HEK293 (cell line): Measurements from ENCODE around the gene CNKSR3.
A peak's percentile ranks its signal among the peaks of the same experiment; 100 is the strongest.

Experiments used
- KLF9 ChIP-seq: fragments of 450-650 bp; formaldehyde crosslinking; IDR thresholded peaks from 2 replicates; pipeline ENCODE4 v1.5.1; 2016; ENCODE audit warnings: missing biosample characterization, missing genetic modification characterization, low read depth
- SP2 ChIP-seq: fragments of 450-650 bp; formaldehyde crosslinking; IDR thresholded peaks from 2 replicates; pipeline ENCODE4 v1.5.1; 2016; ENCODE audit warnings: missing biosample characterization, missing genetic modification characterization
- YY1 ChIP-seq: fragments of 450-650 bp; formaldehyde crosslinking; IDR thresholded peaks from 2 replicates; pipeline ENCODE4 v1.5.1; 2018; ENCODE audit warnings: missing biosample characterization, missing genetic modification characterization
- ZNF133 ChIP-seq: fragments of 450-650 bp; formaldehyde crosslinking; IDR thresholded peaks from 2 replicates; pipeline ENCODE4 v1.5.1; 2016; ENCODE audit warnings: missing biosample characterization, missing genetic modification characterization
- ZNF404 ChIP-seq: fragments of 450-650 bp; formaldehyde crosslinking; IDR thresholded peaks from 2 replicates; pipeline ENCODE4 v1.5.1; 2017; ENCODE audit warnings: missing biosample characterization, missing genetic modification characterization
- ZNF830 ChIP-seq: fragments of 450-650 bp; IDR thresholded peaks from 2 replicates; pipeline ENCODE4 v1.5.0; 2018; ENCODE audit warnings: missing biosample characterization, missing genetic modification characterization, low read depth, mild to moderate bottlenecking, moderate library complexity
- ZXDB ChIP-seq: fragments of 450-650 bp; formaldehyde crosslinking; IDR thresholded peaks from 2 replicates; pipeline ENCODE4 v1.5.1; 2016; ENCODE audit warnings: missing biosample characterization, missing genetic modification characterization
- TF ChIP-seq, protein P1 (sequence below): fragments of 450-650 bp; formaldehyde crosslinking; IDR thresholded peaks from 2 replicates; pipeline ENCODE4 v1.5.1; 2016; ENCODE audit warnings: missing biosample characterization, missing genetic modification characterization
- TF ChIP-seq, protein P2 (sequence below): fragments of 450-650 bp; formaldehyde crosslinking; IDR thresholded peaks from 2 replicates; pipeline ENCODE4 v1.5.1; 2016; ENCODE audit warnings: missing biosample characterization, missing genetic modification characterization
- TF ChIP-seq, protein P3 (sequence below): fragments of 450-650 bp; formaldehyde crosslinking; IDR thresholded peaks from 2 replicates; pipeline ENCODE4 v1.5.1; 2016; ENCODE audit warnings: missing biosample characterization, missing genetic modification characterization, low read depth
- TF ChIP-seq, protein P4 (sequence below): fragments of 450-650 bp; formaldehyde crosslinking; IDR thresholded peaks from 2 replicates; pipeline ENCODE4 v1.5.1; 2016; ENCODE audit warnings: missing biosample characterization, missing genetic modification characterization
- TF ChIP-seq, protein P5 (sequence below): fragments of 450-650 bp; formaldehyde crosslinking; IDR thresholded peaks from 2 replicates; pipeline ENCODE4 v1.5.1; 2017; ENCODE audit warnings: missing biosample characterization, mild to moderate bottlenecking, missing genetic modification characterization, moderate library complexity
- TF ChIP-seq, protein P6 (sequence below): sonication (generic); formaldehyde crosslinking; IDR thresholded peaks from 2 replicates; pipeline ENCODE4 v1.8.1; 2022; ENCODE audit warnings: mild to moderate bottlenecking, moderate library complexity, missing genetic modification reagents

DNA sequence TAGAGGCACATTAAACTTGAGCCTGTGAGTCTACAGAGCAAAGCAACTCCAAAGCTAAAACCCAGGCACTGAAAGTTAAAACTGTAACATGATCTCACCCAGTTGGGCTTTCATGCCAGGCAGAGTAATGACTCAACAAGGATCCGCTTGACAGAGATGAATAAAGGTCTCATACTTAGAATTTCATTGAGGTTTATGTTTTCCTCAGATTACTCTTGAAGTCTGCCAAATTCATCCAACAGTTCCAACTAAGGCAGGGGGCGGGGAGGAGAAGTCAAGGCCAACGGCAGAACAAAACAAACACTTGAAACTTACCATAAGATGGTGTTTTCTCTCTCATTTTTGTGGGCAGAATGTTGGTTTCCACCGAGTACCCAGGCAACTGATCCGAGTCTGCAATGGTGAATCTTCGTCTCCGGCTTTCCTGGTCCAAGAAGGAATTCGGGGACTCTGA lies 99.8 kb downstream of the CNKSR3 start:
- TF ChIP-seq, protein P1, sequence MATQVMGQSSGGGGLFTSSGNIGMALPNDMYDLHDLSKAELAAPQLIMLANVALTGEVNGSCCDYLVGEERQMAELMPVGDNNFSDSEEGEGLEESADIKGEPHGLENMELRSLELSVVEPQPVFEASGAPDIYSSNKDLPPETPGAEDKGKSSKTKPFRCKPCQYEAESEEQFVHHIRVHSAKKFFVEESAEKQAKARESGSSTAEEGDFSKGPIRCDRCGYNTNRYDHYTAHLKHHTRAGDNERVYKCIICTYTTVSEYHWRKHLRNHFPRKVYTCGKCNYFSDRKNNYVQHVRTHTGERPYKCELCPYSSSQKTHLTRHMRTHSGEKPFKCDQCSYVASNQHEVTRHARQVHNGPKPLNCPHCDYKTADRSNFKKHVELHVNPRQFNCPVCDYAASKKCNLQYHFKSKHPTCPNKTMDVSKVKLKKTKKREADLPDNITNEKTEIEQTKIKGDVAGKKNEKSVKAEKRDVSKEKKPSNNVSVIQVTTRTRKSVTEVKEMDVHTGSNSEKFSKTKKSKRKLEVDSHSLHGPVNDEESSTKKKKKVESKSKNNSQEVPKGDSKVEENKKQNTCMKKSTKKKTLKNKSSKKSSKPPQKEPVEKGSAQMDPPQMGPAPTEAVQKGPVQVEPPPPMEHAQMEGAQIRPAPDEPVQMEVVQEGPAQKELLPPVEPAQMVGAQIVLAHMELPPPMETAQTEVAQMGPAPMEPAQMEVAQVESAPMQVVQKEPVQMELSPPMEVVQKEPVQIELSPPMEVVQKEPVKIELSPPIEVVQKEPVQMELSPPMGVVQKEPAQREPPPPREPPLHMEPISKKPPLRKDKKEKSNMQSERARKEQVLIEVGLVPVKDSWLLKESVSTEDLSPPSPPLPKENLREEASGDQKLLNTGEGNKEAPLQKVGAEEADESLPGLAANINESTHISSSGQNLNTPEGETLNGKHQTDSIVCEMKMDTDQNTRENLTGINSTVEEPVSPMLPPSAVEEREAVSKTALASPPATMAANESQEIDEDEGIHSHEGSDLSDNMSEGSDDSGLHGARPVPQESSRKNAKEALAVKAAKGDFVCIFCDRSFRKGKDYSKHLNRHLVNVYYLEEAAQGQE (tag by site-specific recombination): no peak
- TF ChIP-seq, protein P2, sequence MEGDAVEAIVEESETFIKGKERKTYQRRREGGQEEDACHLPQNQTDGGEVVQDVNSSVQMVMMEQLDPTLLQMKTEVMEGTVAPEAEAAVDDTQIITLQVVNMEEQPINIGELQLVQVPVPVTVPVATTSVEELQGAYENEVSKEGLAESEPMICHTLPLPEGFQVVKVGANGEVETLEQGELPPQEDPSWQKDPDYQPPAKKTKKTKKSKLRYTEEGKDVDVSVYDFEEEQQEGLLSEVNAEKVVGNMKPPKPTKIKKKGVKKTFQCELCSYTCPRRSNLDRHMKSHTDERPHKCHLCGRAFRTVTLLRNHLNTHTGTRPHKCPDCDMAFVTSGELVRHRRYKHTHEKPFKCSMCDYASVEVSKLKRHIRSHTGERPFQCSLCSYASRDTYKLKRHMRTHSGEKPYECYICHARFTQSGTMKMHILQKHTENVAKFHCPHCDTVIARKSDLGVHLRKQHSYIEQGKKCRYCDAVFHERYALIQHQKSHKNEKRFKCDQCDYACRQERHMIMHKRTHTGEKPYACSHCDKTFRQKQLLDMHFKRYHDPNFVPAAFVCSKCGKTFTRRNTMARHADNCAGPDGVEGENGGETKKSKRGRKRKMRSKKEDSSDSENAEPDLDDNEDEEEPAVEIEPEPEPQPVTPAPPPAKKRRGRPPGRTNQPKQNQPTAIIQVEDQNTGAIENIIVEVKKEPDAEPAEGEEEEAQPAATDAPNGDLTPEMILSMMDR (tag by site-specific recombination): no peak
- TF ChIP-seq YY1 (tag by site-specific recombination): no peak
- no peak for TF ChIP-seq ZNF404 (tag by site-specific recombination)
- no peak for TF ChIP-seq ZNF830 (tag by site-specific recombination)
- TF ChIP-seq, protein P3, sequence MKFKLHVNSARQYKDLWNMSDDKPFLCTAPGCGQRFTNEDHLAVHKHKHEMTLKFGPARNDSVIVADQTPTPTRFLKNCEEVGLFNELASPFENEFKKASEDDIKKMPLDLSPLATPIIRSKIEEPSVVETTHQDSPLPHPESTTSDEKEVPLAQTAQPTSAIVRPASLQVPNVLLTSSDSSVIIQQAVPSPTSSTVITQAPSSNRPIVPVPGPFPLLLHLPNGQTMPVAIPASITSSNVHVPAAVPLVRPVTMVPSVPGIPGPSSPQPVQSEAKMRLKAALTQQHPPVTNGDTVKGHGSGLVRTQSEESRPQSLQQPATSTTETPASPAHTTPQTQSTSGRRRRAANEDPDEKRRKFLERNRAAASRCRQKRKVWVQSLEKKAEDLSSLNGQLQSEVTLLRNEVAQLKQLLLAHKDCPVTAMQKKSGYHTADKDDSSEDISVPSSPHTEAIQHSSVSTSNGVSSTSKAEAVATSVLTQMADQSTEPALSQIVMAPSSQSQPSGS: no peak
- TF ChIP-seq, protein P4, sequence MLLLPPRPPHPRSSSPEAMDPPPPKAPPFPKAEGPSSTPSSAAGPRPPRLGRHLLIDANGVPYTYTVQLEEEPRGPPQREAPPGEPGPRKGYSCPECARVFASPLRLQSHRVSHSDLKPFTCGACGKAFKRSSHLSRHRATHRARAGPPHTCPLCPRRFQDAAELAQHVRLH (tag by site-specific recombination): no peak
- TF ChIP-seq, protein P5, sequence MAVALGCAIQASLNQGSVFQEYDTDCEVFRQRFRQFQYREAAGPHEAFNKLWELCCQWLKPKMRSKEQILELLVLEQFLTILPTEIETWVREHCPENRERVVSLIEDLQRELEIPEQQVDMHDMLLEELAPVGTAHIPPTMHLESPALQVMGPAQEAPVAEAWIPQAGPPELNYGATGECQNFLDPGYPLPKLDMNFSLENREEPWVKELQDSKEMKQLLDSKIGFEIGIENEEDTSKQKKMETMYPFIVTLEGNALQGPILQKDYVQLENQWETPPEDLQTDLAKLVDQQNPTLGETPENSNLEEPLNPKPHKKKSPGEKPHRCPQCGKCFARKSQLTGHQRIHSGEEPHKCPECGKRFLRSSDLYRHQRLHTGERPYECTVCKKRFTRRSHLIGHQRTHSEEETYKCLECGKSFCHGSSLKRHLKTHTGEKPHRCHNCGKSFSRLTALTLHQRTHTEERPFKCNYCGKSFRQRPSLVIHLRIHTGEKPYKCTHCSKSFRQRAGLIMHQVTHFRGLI (tag by site-specific recombination): peak; percentile 99
- no peak for TF ChIP-seq ZNF133 (tag by site-specific recombination)
- TF ChIP-seq SP2 (tag by site-specific recombination): no peak
- TF ChIP-seq ZXDB (tag by site-specific recombination): peak; percentile 68
- no peak for TF ChIP-seq KLF9 (tag by site-specific recombination)
- TF ChIP-seq, protein P6, sequence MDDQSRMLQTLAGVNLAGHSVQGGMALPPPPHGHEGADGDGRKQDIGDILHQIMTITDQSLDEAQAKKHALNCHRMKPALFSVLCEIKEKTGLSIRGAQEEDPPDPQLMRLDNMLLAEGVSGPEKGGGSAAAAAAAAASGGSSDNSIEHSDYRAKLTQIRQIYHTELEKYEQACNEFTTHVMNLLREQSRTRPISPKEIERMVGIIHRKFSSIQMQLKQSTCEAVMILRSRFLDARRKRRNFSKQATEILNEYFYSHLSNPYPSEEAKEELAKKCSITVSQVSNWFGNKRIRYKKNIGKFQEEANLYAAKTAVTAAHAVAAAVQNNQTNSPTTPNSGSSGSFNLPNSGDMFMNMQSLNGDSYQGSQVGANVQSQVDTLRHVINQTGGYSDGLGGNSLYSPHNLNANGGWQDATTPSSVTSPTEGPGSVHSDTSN: no peak
